ENCODE data around the gene IFI27L1.

DNA sequence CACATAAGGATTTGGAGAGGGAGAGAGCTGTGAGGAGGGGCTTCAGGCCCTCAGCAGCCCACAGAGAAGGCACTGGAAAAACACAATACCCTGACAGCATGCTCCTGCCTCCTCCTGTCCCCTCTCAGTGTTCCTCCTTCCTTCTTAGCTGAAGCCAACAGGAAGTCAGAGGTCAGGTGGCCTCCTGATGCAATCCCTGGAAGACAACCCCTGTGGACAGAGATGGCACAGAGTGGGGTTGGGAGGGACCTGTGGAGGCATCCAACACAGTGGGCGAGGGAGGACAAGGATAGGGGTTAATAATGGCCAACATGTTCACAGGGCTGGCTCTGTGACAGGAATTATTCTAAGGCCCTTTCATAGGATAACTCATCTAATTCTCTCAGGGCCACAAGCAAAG is 63.7 kb downstream of the IFI27L1 start:
- TF ChIP-seq, protein P1, sequence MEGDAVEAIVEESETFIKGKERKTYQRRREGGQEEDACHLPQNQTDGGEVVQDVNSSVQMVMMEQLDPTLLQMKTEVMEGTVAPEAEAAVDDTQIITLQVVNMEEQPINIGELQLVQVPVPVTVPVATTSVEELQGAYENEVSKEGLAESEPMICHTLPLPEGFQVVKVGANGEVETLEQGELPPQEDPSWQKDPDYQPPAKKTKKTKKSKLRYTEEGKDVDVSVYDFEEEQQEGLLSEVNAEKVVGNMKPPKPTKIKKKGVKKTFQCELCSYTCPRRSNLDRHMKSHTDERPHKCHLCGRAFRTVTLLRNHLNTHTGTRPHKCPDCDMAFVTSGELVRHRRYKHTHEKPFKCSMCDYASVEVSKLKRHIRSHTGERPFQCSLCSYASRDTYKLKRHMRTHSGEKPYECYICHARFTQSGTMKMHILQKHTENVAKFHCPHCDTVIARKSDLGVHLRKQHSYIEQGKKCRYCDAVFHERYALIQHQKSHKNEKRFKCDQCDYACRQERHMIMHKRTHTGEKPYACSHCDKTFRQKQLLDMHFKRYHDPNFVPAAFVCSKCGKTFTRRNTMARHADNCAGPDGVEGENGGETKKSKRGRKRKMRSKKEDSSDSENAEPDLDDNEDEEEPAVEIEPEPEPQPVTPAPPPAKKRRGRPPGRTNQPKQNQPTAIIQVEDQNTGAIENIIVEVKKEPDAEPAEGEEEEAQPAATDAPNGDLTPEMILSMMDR (IDR thresholded peaks at IDR 0.05), result no peak
- TF ChIP-seq POLR2A (IDR thresholded peaks at IDR 0.05), result no peak
- TF ChIP-seq POLR2AphosphoS5 (IDR thresholded peaks at IDR 0.05; ENCODE audit: insufficient read depth in 1 of 2, low read depth in 1 of 2), result no peak

All from vagina (tissue), 2 donors.